SK-N-SH (cell line): Measurements from ENCODE around the gene APH1B.

ENCODE experiments used
- CTCF ChIP-seq: fragments of 200-600 bp; sonication (generic); IDR thresholded peaks from 2 replicates; pipeline ENCODE4 v1.6.1; 2017; ENCODE audit warnings: antibody characterized with exemption, mild to moderate bottlenecking, moderate library complexity
- EP300 ChIP-seq, 2 experiments: IDR thresholded peaks; 2 replicates each; pipeline versions ENCODE4 v1.4.0 to v1.6.1; 2012; ENCODE audit warnings: borderline replicate concordance in 1 of 2, low read depth in 1 of 2, low read length in 1 of 2
- EZH2phosphoT487 ChIP-seq: fragments of 200-600 bp; sonication (generic); IDR thresholded peaks from 2 replicates; pipeline ENCODE4 v1.6.1; 2017; ENCODE audit warnings: low read depth, mixed run types, mild to moderate bottlenecking, antibody characterized with exemption, moderate library complexity, borderline replicate concordance
- RFX5 ChIP-seq: IDR thresholded peaks from 2 replicates; pipeline ENCODE4 v1.6.1; 2012; ENCODE audit warnings: mild to moderate bottlenecking, improper control_type of control experiment, low read length
- SMC3 ChIP-seq: IDR thresholded peaks from 2 replicates; pipeline ENCODE4 v1.6.1; 2012; ENCODE audit warnings: low read depth, low read length, improper control_type of control experiment
- TCF12 ChIP-seq: IDR thresholded peaks from 2 replicates; pipeline ENCODE4 v1.4.0; 2012
- TEAD4 ChIP-seq: IDR thresholded peaks from 2 replicates; pipeline ENCODE4 v1.4.0; 2012; ENCODE audit warnings: mild to moderate bottlenecking, borderline replicate concordance; ENCODE audit not compliant: insufficient read depth

DNA sequence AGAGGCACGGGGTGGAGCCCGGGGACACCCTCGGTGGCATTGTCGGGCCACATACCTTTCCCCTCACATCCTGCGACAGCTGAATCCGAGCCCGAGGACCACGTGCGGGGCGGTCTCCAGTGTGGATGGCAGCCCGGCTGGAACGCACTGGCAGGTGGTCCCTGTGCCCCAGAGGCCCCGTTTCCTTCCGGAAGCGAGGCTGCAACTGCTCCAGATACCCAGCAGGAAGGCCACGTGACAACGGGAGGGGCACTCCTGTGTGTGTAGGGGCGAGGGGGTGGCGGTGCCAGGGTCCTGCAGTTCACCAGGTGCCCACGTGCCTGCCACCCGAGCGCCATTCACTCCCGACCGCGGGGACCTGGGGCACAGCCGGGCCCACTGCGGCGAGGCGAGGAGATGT lies 44.1 kb downstream of the APH1B start:
- TF ChIP-seq CTCF (no peak), EZH2phosphoT487 (no peak), RFX5 (no peak), EP300 (IDR thresholded peaks at IDR 0.05; ENCODE audit: borderline replicate concordance in 1 of 2, low read depth in 1 of 2, low read length in 1 of 2) (no peak), SMC3 (no peak), TCF12 (no peak), TEAD4 (no peak)
